Measurements from ENCODE around the gene ANKIB1. TPM values are rescaled to one million over a fixed set of nuclear protein-coding genes. Genes with fewer than 3 reads are reported as not detected.

ANKIB1 gene
- total and polyA plus RNA-seq, 9 of the 15 experiments (the other 6 are each of a cell fraction or from before 2014, with no cell fraction given) = 5.9 to 25.2 (median 16.1) TPM

DNA sequence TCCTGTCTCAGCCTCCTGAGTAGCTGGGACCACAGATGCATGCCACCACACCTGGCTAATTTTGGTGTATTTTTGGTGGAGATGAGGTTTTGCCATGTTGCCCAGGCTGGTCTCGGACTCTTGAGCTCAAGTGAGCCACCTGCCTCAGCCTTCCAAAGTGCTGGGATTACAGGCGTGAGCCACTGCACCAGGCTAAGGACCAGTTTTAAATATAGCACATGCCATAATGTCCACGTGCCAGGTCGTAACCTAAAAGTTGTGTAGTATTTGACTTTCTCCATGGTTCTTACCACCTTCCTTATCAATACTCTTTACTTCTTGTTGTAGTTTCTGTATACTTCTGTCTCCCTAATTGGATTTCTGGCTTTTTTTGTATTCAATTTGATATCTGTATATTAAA is 13.3 kb downstream of the ANKIB1 start:
- in situ Hi-C loops (cut with MboI) (no loop called here), intact Hi-C loops (cut with micrococcal nuclease) (no loop called here)
- Histone ChIP-seq H3K9ac (ENCODE audit: insufficient read depth in 1 of 2, low read depth in 2 of 2, low read length in 2 of 2) (no peak overlapping the region), H3K9me1 (ENCODE audit: control insufficient read depth, insufficient read depth, low read length) (no peaks in the 10 kb centered on the region), H3K36me3 (ENCODE audit: control insufficient read depth, insufficient read depth, low read length) (0 out of 3 replicates have a peak, but pooled peaks cover 8% of the 10 kb centered on the region), H3K4me3 (no peak overlapping the region), H3K4me2 (ENCODE audit: insufficient read depth, low read length) (no peak overlapping the region), H3K4me1 (replicated peaks in 1 of 2; ENCODE audit: control insufficient read depth in 2 of 2, insufficient read depth in 2 of 2, low read length in 2 of 2) (no peaks in the 10 kb centered on the region), H3K9me3 (replicated peaks; ENCODE audit: control insufficient read depth, insufficient read depth, low read depth, low read length) (no peaks in the 10 kb centered on the region; the same call in 1 of the 2 replicates), H4K20me1 (replicated peaks; ENCODE audit: control insufficient read depth, insufficient read depth, low read length) (no peaks in the 10 kb centered on the region), H3K27me3 (ENCODE audit: control insufficient read depth in 2 of 2, insufficient read depth in 2 of 2, low read length in 2 of 2) (no peaks in the 10 kb centered on the region), H3K79me2 (ENCODE audit: control insufficient read depth, insufficient read depth, low read length) (peaks cover 51% of the 10 kb centered on the region; the same call in 2 of the 3 replicates), H3K27ac (ENCODE audit: extremely low read depth, low read depth, low read length) (no peak overlapping the region), H2AFZ (ENCODE audit: low read depth, low read length) (no peak overlapping the region)
- ChIA-PET CTCF (ENCODE audit: low intra/inter-chr PET ratio) (no interaction called here), POLR2A (interaction anchor here (1.0 kb wide), 1 partner anchor 11 kb away, joined by 3 read pairs; no protein-coding TSS in a partner anchor)
- FAIRE-seq = no peak
- no peak for ATAC-seq
- DNase-seq (ENCODE audit: extremely low read depth in 1 of 4, low spot score in 3 of 4) = no peak
- 84% methylated on average over 4 of the region's 4 CpGs for WGBS (ENCODE audit: insufficient coverage, low coverage, missing lambda C conversion rate)
- BruUV-seq (replicated peaks) = no TSS peak
- TF ChIP-seq MCM2 (IDR thresholded peaks at IDR 0.05; ENCODE audit: low read depth) (no peak), NCOA1 (IDR thresholded peaks at IDR 0.05; ENCODE audit: low read depth) (no peak), ILK (tag; IDR thresholded peaks at IDR 0.05; ENCODE audit: borderline replicate concordance, low read depth) (no peak), BRCA1 (IDR thresholded peaks at IDR 0.05) (no peak), BRCA1 (CRISPR knock-in tag; IDR thresholded peaks at IDR 0.05) (no peak), ZNF3 (CRISPR knock-in tag; IDR thresholded peaks at IDR 0.05) (no peak), PCBP2 (IDR thresholded peaks at IDR 0.05; ENCODE audit: low read depth, low read length, poor library complexity, severe bottlenecking) (no peak), ADNP (tag; IDR thresholded peaks at IDR 0.05) (no peak), ZNF263 (CRISPR knock-in tag; IDR thresholded peaks at IDR 0.05; ENCODE audit: borderline replicate concordance) (no peak)
- TF ChIP-seq, protein P1, sequence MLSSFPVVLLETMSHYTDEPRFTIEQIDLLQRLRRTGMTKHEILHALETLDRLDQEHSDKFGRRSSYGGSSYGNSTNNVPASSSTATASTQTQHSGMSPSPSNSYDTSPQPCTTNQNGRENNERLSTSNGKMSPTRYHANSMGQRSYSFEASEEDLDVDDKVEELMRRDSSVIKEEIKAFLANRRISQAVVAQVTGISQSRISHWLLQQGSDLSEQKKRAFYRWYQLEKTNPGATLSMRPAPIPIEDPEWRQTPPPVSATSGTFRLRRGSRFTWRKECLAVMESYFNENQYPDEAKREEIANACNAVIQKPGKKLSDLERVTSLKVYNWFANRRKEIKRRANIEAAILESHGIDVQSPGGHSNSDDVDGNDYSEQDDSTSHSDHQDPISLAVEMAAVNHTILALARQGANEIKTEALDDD (IDR thresholded peaks at IDR 0.05) = no peak
- TF ChIP-seq, protein P2, sequence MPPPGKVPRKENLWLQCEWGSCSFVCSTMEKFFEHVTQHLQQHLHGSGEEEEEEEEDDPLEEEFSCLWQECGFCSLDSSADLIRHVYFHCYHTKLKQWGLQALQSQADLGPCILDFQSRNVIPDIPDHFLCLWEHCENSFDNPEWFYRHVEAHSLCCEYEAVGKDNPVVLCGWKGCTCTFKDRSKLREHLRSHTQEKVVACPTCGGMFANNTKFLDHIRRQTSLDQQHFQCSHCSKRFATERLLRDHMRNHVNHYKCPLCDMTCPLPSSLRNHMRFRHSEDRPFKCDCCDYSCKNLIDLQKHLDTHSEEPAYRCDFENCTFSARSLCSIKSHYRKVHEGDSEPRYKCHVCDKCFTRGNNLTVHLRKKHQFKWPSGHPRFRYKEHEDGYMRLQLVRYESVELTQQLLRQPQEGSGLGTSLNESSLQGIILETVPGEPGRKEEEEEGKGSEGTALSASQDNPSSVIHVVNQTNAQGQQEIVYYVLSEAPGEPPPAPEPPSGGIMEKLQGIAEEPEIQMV (tag; conservative IDR thresholded peaks at IDR 0.05; ENCODE audit: low read depth) = no peak
- TF ChIP-seq, protein P3, sequence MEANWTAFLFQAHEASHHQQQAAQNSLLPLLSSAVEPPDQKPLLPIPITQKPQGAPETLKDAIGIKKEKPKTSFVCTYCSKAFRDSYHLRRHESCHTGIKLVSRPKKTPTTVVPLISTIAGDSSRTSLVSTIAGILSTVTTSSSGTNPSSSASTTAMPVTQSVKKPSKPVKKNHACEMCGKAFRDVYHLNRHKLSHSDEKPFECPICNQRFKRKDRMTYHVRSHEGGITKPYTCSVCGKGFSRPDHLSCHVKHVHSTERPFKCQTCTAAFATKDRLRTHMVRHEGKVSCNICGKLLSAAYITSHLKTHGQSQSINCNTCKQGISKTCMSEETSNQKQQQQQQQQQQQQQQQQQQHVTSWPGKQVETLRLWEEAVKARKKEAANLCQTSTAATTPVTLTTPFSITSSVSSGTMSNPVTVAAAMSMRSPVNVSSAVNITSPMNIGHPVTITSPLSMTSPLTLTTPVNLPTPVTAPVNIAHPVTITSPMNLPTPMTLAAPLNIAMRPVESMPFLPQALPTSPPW (CRISPR knock-in tag; IDR thresholded peaks at IDR 0.05) = no peak
- TF ChIP-seq, protein P4, sequence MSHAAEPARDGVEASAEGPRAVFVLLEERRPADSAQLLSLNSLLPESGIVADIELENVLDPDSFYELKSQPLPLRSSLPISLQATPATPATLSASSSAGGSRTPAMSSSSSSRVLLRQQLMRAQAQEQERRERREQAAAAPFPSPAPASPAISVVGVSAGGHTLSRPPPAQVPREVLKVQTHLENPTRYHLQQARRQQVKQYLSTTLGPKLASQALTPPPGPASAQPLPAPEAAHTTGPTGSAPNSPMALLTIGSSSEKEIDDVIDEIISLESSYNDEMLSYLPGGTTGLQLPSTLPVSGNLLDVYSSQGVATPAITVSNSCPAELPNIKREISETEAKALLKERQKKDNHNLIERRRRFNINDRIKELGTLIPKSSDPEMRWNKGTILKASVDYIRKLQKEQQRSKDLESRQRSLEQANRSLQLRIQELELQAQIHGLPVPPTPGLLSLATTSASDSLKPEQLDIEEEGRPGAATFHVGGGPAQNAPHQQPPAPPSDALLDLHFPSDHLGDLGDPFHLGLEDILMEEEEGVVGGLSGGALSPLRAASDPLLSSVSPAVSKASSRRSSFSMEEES (CRISPR knock-in tag; IDR thresholded peaks at IDR 0.05) = no peak
- TF ChIP-seq, protein P5, sequence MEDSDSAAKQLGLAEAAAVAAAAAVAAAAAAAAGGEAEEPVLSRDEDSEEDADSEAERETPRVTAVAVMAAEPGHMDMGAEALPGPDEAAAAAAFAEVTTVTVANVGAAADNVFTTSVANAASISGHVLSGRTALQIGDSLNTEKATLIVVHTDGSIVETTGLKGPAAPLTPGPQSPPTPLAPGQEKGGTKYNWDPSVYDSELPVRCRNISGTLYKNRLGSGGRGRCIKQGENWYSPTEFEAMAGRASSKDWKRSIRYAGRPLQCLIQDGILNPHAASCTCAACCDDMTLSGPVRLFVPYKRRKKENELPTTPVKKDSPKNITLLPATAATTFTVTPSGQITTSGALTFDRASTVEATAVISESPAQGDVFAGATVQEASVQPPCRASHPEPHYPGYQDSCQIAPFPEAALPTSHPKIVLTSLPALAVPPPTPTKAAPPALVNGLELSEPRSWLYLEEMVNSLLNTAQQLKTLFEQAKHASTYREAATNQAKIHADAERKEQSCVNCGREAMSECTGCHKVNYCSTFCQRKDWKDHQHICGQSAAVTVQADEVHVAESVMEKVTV (CRISPR knock-in tag; IDR thresholded peaks at IDR 0.05) = no peak
- TF ChIP-seq, protein P6, sequence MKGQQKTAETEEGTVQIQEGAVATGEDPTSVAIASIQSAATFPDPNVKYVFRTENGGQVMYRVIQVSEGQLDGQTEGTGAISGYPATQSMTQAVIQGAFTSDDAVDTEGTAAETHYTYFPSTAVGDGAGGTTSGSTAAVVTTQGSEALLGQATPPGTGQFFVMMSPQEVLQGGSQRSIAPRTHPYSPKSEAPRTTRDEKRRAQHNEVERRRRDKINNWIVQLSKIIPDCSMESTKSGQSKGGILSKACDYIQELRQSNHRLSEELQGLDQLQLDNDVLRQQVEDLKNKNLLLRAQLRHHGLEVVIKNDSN (CRISPR knock-in tag; IDR thresholded peaks at IDR 0.05) = no peak

All from K562 (cell line).